Osteocyte (in vitro differentiated cells): ENCODE data around the gene METAP1D. TPM values are rescaled to one million over a fixed set of nuclear protein-coding genes. Genes with fewer than 3 reads are reported as not detected.
A peak's percentile ranks its signal among the peaks of the same experiment; 100 is the strongest.

Source experiments
- DNase-seq: peaks from one replicate; pipeline ENCODE4 v3.0.0; 2021; ENCODE audit warnings: mixed read lengths; ENCODE audit not compliant: unreplicated experiment; ENCODE audit errors: extremely low spot score
- H3K27ac Mint-ChIP-seq: one replicate; pipeline ENCODE4 v1.8.0; 2021; ENCODE audit warnings: mild to moderate bottlenecking, mixed read lengths; ENCODE audit not compliant: unreplicated experiment
- H3K27me3 Mint-ChIP-seq: one replicate; pipeline ENCODE4 v1.8.0; 2021; ENCODE audit warnings: mixed read lengths; ENCODE audit not compliant: unreplicated experiment
- H3K36me3 Mint-ChIP-seq: one replicate; pipeline ENCODE4 v1.8.0; 2021; ENCODE audit warnings: mixed read lengths; ENCODE audit not compliant: unreplicated experiment
- H3K4me1 Mint-ChIP-seq: one replicate; pipeline ENCODE4 v1.8.0; 2021; ENCODE audit warnings: mixed read lengths; ENCODE audit not compliant: unreplicated experiment
- H3K4me3 Mint-ChIP-seq: one replicate; pipeline ENCODE4 v1.8.0; 2021; ENCODE audit warnings: mild to moderate bottlenecking, moderate library complexity, mixed read lengths; ENCODE audit not compliant: unreplicated experiment
- H3K9me3 Mint-ChIP-seq: one replicate; pipeline ENCODE4 v1.8.0; 2021; ENCODE audit warnings: mixed read lengths; ENCODE audit not compliant: unreplicated experiment
- total RNA-seq: library from RNA; stranded (reverse); gene quantifications from 2 replicates; pipeline ENCODE4 v1.2.1, GENCODE V29; 2021
- TF ChIP-seq, protein P1 (sequence below): fragments of 200-600 bp; sonication (generic); IDR thresholded peaks from 2 replicates; pipeline ENCODE4 v1.5.0; 2021; ENCODE audit warnings: antibody characterized with exemption, mild to moderate bottlenecking, moderate library complexity

METAP1D gene
- total RNA-seq, 1 donor from 2014 or later, result 8.5 TPM

DNA sequence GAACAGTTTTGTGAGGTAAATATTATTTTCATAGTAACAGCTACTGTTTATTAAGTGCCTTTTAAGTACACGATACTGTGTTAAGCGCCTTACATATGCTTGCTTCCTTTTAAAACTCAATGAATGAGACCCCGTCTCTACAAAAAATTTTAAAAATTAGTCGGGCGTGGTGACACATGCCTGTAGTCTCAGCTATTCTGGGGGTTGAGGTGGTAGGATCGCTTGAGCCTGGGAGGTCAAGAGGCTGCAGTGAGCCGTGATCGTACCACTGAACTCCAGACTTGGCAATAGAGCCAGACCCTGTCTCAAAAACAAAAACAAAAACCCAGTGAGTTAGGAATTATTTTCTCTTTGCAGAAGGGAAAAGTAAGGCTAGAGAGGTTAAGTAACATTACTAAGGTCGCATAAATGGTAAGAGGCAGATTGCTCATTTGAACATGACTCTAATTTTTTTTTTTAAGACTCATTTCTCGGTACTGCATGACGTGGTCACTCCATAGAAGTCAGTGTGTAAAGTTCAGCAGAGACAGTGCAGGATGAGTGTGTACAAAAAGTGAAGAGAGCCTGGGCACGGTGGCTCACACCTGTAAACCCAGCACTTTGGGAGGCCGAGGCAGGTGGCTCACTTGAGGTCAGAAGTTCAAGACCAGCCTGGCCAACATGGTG lies 1.1 kb downstream of the METAP1D start:
- Mint-ChIP-seq H3K4me3 (peak overlapping the region; percentile 93), H3K36me3 (peaks cover 2% of the 10 kb centered on the region), H3K27me3 (peaks cover 3% of the 10 kb centered on the region), H3K4me1 (peaks cover 19% of the 10 kb centered on the region), H3K27ac (no peak overlapping the region), H3K9me3 (no peaks in the 10 kb centered on the region)
- DNase-seq, result no peak
- TF ChIP-seq, protein P1, sequence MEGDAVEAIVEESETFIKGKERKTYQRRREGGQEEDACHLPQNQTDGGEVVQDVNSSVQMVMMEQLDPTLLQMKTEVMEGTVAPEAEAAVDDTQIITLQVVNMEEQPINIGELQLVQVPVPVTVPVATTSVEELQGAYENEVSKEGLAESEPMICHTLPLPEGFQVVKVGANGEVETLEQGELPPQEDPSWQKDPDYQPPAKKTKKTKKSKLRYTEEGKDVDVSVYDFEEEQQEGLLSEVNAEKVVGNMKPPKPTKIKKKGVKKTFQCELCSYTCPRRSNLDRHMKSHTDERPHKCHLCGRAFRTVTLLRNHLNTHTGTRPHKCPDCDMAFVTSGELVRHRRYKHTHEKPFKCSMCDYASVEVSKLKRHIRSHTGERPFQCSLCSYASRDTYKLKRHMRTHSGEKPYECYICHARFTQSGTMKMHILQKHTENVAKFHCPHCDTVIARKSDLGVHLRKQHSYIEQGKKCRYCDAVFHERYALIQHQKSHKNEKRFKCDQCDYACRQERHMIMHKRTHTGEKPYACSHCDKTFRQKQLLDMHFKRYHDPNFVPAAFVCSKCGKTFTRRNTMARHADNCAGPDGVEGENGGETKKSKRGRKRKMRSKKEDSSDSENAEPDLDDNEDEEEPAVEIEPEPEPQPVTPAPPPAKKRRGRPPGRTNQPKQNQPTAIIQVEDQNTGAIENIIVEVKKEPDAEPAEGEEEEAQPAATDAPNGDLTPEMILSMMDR, result no peak

GRCh38 chr2:172007372-172007771 lies 7.6 kb downstream of the METAP1D start:
- no peaks in the 10 kb centered on the region for H3K27me3 Mint-ChIP-seq
- no peak overlapping the region for H3K4me3 Mint-ChIP-seq
- H3K4me1 Mint-ChIP-seq, result peaks cover 5% of the 10 kb centered on the region
- TF ChIP-seq, protein P1, result no peak
- DNase-seq, result no peak
- H3K27ac Mint-ChIP-seq, result no peak overlapping the region
- H3K9me3 Mint-ChIP-seq, result no peaks in the 10 kb centered on the region
- H3K36me3 Mint-ChIP-seq, result peaks cover 2% of the 10 kb centered on the region

GRCh38 chr2:172009823-172010222 lies 10.1 kb downstream of the METAP1D start:
- H3K27ac Mint-ChIP-seq, result no peak overlapping the region
- H3K4me3 Mint-ChIP-seq, result no peak overlapping the region
- no peaks in the 10 kb centered on the region for H3K9me3 Mint-ChIP-seq
- peaks cover under 1% of the 10 kb centered on the region for H3K36me3 Mint-ChIP-seq
- no peak for DNase-seq
- no peaks in the 10 kb centered on the region for H3K27me3 Mint-ChIP-seq
- H3K4me1 Mint-ChIP-seq, result peaks cover 9% of the 10 kb centered on the region
- TF ChIP-seq, protein P1, result no peak

- Mint-ChIP-seq H3K27ac (no peak overlapping the region), H3K36me3 (no peaks in the 10 kb centered on the region), H3K27me3 (no peaks in the 10 kb centered on the region), H3K4me3 (no peak overlapping the region), H3K9me3 (no peaks in the 10 kb centered on the region), H3K4me1 (peaks cover 9% of the 10 kb centered on the region)
- no peak for DNase-seq
- TF ChIP-seq, protein P1, result no peak
Observed at GRCh38 chr2:172011812-172012575, 12.2 kb downstream of the METAP1D start.

DNA sequence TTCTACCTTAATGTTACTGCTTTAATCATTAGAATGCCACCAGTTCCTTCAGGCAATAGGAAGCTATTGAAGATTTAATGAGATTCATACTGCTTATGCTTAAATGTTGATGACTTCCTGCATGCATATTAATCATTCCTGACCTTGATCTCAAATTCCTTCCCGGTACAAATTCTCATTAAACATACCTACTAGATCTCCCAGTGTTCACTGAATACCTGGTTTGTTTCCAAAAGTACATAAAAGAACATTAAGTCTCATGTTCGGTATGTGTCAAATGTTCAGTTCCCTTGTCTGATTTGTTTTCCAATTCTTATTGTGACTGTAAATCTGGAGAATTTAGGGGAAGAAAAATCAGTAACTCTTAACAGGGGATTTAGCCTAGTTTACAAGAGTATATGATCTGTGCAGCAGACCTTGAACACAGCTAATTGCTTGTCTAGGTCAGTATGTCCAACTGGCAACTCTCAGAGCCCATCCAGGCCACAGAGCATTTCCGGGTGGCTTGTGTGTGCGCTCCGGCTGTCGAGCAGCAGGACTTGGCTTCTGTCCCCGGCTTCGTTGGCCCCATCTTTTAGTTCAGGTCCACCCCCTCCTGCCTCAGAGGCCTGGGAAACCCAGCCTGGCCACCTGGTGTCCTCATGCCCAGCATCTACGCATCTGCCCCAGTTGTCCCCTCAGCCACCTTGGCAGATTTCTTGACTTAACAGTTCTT lies 13.1 kb downstream of the METAP1D start:
- Mint-ChIP-seq H3K9me3 (no peaks in the 10 kb centered on the region), H3K4me3 (no peak overlapping the region), H3K4me1 (peaks cover 6% of the 10 kb centered on the region), H3K36me3 (no peaks in the 10 kb centered on the region), H3K27me3 (no peaks in the 10 kb centered on the region), H3K27ac (no peak overlapping the region)
- TF ChIP-seq, protein P1, result no peak
- DNase-seq, result no peak
